HepG2 (cell line): Measurements from ENCODE around the gene PYGO2.

Experiments
- EP300 ChIP-seq, 3 experiments: sonication (generic) in 1 of 3; formaldehyde crosslinking in 1 of 3; IDR thresholded peaks; 2 replicates each; pipeline versions ENCODE4 v1.5.1 to v1.6.1; 2011 to 2020; ENCODE audit warnings: low read depth in 2 of 3, low read length in 2 of 3, borderline replicate concordance in 1 of 3, improper control_type of control experiment in 1 of 3, mild to moderate bottlenecking in 1 of 3, missing genetic modification reagents in 1 of 3, moderate library complexity in 1 of 3
- EZH2 ChIP-seq: conservative IDR thresholded peaks from 2 replicates; pipeline ENCODE4 v1.6.1; 2012; ENCODE audit warnings: mild to moderate bottlenecking, low read depth, low read length, moderate library complexity
- HIVEP1 ChIP-seq: sonication (generic); formaldehyde crosslinking; IDR thresholded peaks from 2 replicates; pipeline ENCODE4 v1.4.0; 2020; ENCODE audit warnings: mild to moderate bottlenecking, missing genetic modification reagents
- HMG20B ChIP-seq: conservative IDR thresholded peaks from 2 replicates; pipeline ENCODE4 v1.6.1; 2016; ENCODE audit warnings: missing genetic modification reagents, missing compliant biosample characterization
- MXD1 ChIP-seq: sonication (generic); formaldehyde crosslinking; IDR thresholded peaks from 2 replicates; pipeline ENCODE4 v1.4.0; 2020; ENCODE audit warnings: mild to moderate bottlenecking, missing genetic modification reagents
- POLR2AphosphoS5 ChIP-seq: IDR thresholded peaks from 2 replicates; pipeline ENCODE4 v1.6.1; 2012; ENCODE audit warnings: low read depth, low read length
- ZFP41 ChIP-seq: sonication (generic); formaldehyde crosslinking; IDR thresholded peaks from 2 replicates; pipeline ENCODE4 v1.4.0; 2020; ENCODE audit warnings: mild to moderate bottlenecking, missing genetic modification reagents, borderline replicate concordance
- ZNF772 ChIP-seq: sonication (generic); formaldehyde crosslinking; IDR thresholded peaks from 2 replicates; pipeline ENCODE4 v1.5.0; 2020; ENCODE audit warnings: mild to moderate bottlenecking, missing genetic modification reagents
- TF ChIP-seq, protein P1 (sequence below): sonication (generic); formaldehyde crosslinking; IDR thresholded peaks from 2 replicates; pipeline ENCODE4 v1.5.0; 2020; ENCODE audit warnings: mild to moderate bottlenecking, missing genetic modification reagents, moderate library complexity
- TF ChIP-seq, protein P2 (sequence below): sonication (generic); formaldehyde crosslinking; IDR thresholded peaks from 2 replicates; pipeline ENCODE4 v1.8.0; 2022; ENCODE audit warnings: mild to moderate bottlenecking, missing genetic modification reagents; ENCODE audit not compliant: insufficient replicate concordance
- TF ChIP-seq, protein P3 (sequence below): IDR thresholded peaks from 2 replicates; pipeline ENCODE4 v1.6.1; 2012; ENCODE audit warnings: low read length, improper control_type of control experiment

DNA sequence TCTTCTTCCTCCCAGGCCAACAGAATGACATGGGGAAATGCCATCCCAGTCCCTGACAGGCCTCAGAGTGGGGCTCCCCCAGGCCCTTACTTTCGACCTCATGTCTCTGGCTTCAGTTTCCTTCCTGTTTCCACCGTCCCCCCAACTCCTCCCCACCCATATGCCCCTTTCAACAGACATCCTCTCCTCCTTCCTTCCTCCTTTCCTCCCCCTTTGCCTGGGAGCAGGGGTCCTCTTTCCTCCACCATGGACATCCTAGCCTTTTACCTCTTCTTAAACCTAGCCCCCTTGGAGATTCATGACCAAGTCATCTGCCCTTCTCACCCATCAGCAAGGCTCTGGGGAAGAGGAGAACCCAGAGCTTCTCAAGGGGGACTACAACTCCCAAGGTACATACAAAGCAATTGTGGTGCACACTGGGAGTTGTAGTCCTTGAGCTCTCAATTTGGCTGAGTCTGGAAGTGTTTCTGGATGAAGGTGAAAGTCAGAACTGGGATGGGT, 45.1 kb upstream of the PYGO2 start:
- TF ChIP-seq EZH2 (no peak), HMG20B (CRISPR knock-in tag) (no peak), MXD1 (CRISPR knock-in tag) (no peak), ZFP41 (CRISPR knock-in tag) (no peak), HIVEP1 (CRISPR knock-in tag) (no peak), EP300 (IDR thresholded peaks at IDR 0.05; ENCODE audit: low read depth in 2 of 2, low read length in 2 of 2) (no peak), EP300 (CRISPR knock-in tag; IDR thresholded peaks at IDR 0.05; ENCODE audit: borderline replicate concordance) (no peak), POLR2AphosphoS5 (no peak), ZNF772 (CRISPR knock-in tag) (no peak)
- TF ChIP-seq, protein P1, sequence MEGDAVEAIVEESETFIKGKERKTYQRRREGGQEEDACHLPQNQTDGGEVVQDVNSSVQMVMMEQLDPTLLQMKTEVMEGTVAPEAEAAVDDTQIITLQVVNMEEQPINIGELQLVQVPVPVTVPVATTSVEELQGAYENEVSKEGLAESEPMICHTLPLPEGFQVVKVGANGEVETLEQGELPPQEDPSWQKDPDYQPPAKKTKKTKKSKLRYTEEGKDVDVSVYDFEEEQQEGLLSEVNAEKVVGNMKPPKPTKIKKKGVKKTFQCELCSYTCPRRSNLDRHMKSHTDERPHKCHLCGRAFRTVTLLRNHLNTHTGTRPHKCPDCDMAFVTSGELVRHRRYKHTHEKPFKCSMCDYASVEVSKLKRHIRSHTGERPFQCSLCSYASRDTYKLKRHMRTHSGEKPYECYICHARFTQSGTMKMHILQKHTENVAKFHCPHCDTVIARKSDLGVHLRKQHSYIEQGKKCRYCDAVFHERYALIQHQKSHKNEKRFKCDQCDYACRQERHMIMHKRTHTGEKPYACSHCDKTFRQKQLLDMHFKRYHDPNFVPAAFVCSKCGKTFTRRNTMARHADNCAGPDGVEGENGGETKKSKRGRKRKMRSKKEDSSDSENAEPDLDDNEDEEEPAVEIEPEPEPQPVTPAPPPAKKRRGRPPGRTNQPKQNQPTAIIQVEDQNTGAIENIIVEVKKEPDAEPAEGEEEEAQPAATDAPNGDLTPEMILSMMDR (CRISPR knock-in tag) = no peak
- TF ChIP-seq, protein P2, sequence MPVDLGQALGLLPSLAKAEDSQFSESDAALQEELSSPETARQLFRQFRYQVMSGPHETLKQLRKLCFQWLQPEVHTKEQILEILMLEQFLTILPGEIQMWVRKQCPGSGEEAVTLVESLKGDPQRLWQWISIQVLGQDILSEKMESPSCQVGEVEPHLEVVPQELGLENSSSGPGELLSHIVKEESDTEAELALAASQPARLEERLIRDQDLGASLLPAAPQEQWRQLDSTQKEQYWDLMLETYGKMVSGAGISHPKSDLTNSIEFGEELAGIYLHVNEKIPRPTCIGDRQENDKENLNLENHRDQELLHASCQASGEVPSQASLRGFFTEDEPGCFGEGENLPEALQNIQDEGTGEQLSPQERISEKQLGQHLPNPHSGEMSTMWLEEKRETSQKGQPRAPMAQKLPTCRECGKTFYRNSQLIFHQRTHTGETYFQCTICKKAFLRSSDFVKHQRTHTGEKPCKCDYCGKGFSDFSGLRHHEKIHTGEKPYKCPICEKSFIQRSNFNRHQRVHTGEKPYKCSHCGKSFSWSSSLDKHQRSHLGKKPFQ (CRISPR knock-in tag) = no peak
- TF ChIP-seq, protein P3, sequence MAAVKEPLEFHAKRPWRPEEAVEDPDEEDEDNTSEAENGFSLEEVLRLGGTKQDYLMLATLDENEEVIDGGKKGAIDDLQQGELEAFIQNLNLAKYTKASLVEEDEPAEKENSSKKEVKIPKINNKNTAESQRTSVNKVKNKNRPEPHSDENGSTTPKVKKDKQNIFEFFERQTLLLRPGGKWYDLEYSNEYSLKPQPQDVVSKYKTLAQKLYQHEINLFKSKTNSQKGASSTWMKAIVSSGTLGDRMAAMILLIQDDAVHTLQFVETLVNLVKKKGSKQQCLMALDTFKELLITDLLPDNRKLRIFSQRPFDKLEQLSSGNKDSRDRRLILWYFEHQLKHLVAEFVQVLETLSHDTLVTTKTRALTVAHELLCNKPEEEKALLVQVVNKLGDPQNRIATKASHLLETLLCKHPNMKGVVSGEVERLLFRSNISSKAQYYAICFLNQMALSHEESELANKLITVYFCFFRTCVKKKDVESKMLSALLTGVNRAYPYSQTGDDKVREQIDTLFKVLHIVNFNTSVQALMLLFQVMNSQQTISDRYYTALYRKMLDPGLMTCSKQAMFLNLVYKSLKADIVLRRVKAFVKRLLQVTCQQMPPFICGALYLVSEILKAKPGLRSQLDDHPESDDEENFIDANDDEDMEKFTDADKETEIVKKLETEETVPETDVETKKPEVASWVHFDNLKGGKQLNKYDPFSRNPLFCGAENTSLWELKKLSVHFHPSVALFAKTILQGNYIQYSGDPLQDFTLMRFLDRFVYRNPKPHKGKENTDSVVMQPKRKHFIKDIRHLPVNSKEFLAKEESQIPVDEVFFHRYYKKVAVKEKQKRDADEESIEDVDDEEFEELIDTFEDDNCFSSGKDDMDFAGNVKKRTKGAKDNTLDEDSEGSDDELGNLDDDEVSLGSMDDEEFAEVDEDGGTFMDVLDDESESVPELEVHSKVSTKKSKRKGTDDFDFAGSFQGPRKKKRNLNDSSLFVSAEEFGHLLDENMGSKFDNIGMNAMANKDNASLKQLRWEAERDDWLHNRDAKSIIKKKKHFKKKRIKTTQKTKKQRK = no peak
